Subcutaneous adipose tissue (tissue), 4 donors: ENCODE results near the gene PACRG. TPM values are rescaled to one million over a fixed set of nuclear protein-coding genes. Genes with fewer than 3 reads are reported as not detected.

Experiments used
- CTCF ChIP-seq: fragments of 450-650 bp; IDR thresholded peaks from one replicate; pipeline ENCODE4 v1.5.1; 2016; ENCODE audit warnings: low read depth, mild to moderate bottlenecking, control low read depth, antibody characterized with exemption, moderate library complexity
- total RNA-seq, 4 donors: library from RNA; depleted of rRNA; stranded (reverse); fragments of >200 nt; gene quantifications; one replicate each; pipeline ENCODE4 v1.1.0, GENCODE V29; 2016

Gene PACRG
- total RNA-seq, 4 donors from 2014 or later: 0.34 TPM; not detected in 3

GRCh38 chr6:163175301-163175700, 447.5 kb downstream of the PACRG start:
- no peak for TF ChIP-seq CTCF

- TF ChIP-seq CTCF: no peak
Measured at GRCh38 chr6:163176097-163176496, 448.3 kb downstream of the PACRG start.

GRCh38 chr6:163177007-163177406, 449.2 kb downstream of the PACRG start:
- no peak for TF ChIP-seq CTCF

GRCh38 chr6:163177892-163178420, 450.2 kb downstream of the PACRG start:
- no peak for TF ChIP-seq CTCF

- no peak for TF ChIP-seq CTCF
Measured at GRCh38 chr6:163179061-163179460, 451.3 kb downstream of the PACRG start.

GRCh38 chr6:163179721-163180120, 451.9 kb downstream of the PACRG start:
- no peak for TF ChIP-seq CTCF

- no peak for TF ChIP-seq CTCF
Measured at GRCh38 chr6:163180874-163181541, 453.2 kb downstream of the PACRG start.
